CD4-positive, alpha-beta T cell treated with Interleukin-17A for 1 hour (primary cell): ENCODE results near the gene TEAD2.
"Not testable (repeated sequence)": the region's sequence is repeated elsewhere in the genome, so short reads cannot be mapped to it uniquely, and the experiment has no call there.

Experiments
- DNase-seq: peaks from one replicate; pipeline ENCODE4 v3.0.0-alpha.2; 2020

TEAD2 gene

GRCh38 chr19:49383599-49383998 lies 21.4 kb upstream of the TEAD2 start:
- DNase-seq: no peak

DNA sequence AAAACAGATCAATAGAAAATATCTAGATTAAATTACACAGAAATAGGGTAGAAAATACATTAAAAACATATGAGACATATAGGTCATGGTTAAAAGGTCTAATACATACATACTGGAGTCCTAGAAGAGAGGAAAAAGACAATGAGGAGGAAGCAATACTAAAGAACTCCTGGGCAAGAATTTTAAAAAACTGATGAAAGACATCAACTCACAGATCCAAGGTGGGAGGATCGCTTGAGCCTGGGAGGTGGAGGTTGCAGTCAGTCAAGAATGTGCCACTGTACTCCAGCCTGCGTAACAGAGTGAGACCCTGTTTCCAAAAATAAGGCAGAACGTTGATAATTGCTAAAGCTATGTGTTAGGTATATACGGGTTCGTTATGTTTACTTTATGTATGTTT lies 20.4 kb upstream of the TEAD2 start:
- no peak for DNase-seq

- no peak for DNase-seq
Observed at GRCh38 chr19:49380391-49380790, 18.2 kb upstream of the TEAD2 start.

DNA sequence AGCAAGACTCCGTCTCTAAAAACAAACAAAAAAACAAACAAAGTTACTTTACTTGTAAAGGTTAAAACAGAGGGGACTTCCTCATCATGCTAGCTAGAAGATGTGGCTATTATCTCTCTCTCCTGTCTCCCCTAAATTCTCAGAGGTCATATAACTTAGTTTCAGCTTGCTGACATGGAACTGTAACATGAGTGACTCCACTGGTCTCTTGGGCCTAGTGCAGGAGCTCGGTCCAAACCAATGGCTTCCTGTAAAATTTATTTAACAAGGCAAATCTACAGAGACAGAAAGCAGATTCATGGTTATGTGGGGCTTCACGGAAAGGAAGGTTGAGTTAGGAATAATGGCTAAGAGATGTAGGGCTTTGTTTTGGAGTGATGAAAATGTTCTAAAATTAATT lies 16.3 kb upstream of the TEAD2 start:
- DNase-seq: no peak

DNA sequence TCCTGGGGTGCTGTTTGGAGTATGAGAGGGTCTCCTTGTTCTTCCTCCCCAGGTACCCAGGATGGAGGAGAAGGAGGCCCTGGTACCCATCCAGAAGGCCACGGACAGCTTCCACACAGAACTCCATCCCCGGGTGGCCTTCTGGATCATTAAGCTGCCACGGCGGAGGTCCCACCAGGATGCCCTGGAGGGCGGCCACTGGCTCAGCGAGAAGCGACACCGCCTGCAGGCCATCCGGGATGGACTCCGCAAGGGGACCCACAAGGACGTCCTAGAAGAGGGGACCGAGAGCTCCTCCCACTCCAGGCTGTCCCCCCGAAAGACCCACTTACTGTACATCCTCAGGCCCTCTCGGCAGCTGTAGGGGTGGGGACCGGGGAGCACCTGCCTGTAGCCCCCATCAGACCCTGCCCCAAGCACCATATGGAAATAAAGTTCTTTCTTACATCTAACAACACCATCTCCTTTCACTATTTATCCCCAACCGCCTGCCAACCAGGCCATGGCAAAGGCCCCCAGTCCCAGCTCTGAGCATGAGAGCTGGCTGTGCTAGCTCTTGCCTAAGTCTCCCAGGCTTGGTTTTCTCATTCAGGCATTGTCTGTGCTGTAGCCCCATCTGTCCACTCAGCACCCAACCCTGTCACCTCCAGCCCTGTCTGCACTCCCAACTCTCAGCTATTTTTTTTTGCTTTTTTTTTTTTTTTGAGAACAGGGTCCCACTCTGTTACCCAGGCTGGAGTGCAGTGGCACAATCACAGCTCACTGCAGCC lies 12.6 kb upstream of the TEAD2 start:
- DNase-seq: no peak

- DNase-seq: not testable (repeated sequence)
Observed at GRCh38 chr19:49373174-49373573, 11.0 kb upstream of the TEAD2 start.

- no peak for DNase-seq
Observed at GRCh38 chr19:49371184-49371583, 9.0 kb upstream of the TEAD2 start.

DNA sequence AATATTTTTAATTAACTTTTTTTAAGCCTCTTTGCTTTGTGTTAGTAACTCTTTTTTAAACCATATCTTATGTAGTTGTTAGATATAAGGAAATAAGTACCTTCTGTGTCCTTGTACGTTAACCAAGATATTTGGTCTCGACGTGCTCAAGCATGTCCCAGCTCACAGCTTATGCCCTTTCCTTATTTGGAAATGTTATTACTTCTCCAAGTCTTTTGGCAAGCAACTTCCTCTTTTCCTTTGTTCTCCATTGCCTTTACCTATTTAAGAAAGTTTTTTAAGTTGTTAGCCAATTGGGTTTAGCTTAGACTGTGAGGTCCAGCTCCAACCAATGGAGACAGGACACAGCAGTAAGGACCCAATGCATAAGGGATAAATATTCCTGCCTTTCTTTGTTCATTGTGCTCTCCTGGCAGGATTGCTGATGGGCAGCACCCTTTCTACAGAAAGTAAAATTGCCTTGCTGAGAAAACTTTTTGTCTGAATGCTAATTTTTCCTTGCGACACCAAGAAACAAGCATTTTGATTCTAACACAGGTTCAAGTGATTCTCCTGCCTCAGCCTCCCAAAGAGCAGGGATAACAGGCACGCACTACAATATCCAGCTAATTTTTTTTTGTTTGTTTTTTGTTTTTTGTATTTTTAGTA lies 6.6 kb upstream of the TEAD2 start:
- DNase-seq: no peak

- no peak for DNase-seq
Observed at GRCh38 chr19:49366110-49366509, 3.9 kb upstream of the TEAD2 start.

DNA sequence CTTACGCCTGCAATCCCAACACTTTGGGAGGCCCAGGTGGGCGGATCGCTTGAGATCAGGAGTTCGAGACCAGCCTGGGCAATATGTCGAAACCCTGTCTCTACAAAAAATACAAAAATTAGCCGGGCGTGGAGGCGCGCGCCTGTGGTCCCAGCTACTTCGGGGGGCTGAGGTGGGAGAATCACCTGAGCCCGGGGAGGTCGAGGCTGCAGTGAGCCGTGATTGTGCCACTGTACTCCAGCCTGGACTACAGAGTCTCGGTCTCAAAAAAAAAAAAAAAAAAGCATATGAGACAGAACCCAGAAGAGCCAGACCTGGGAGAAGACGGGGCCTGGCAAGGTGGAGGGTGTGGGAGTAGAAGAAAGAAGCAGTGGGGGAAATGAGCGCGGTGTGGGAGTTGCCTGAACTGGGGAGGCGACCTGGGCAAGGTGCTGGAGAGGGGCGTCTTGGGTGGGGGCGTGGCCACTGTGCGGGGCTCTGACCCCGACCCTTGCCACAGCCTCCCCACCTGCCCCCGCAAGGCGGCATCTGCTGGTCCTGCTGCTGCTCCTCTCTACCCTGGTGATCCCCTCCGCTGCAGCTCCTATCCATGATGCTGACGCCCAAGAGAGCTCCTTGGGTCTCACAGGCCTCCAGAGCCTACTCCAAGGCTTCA lies 2.0 kb upstream of the TEAD2 start:
- no peak for DNase-seq

DNA sequence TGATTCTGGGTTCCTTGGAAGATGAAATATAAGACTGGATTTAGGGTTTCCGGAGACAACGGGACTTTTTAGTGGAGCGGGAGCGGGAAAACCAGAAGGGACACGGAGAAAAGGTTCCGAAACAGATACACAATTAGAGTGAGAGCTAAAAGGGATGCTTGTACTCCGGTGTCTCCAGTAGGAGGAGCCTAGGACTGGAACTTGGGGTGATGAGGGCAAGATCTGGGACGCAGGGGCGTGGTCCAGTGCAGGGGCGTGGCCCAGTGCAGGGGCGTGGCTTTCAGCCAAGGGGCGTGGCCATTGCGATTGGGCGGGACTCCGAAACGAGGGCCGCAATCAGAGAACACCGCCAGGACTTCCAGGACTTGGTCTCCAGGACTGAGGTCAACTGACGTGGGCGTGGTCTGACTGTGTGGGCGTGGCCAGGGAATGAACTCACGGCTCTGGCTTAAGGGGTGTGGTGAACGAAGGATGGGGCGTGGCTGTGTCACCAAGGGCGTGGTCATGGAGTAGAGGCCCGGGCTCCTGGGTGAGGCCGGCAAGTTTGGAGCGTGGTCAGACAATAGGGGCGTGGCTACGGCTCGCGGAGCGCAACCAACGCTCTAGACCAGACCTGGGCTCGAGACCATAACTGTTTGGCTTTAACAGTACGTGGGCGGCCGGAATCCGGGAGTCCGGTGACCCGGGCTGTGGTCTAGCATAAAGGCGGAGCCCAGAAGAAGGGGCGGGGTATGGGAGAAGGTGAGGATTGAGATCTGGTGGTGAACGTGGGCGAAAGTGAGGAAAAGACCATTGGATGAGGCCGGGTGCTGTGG lies 1.3 kb upstream of the TEAD2 start, which contains the start of gene DKKL1:
TSS of gene DKKL1 (plus strand) at position 610 of the 815 bp plus-strand sequence. CDS start at position 732, 122 bp downstream.
- peak; percentile 75 for DNase-seq

DNA sequence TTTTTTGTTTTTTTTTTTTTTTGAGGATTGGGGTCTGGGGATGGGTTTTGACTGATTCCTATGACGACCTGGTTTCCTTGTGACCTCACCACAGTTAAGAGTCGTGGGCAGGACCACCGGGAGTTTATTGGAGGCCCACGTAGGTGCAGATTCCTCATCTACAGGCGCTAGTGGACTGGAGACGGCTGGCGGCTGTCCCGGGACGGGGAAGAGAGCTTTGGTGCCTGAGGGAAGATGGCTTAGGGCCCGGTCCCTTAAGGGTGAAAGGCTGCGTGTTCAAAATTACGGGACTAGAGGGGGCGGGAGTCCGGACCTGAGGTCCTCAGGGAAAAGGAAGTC lies 682 bp upstream of the TEAD2 start:
- no peak for DNase-seq

- DNase-seq: no peak
Observed at GRCh38 chr19:49361438-49362047, 673 bp downstream of the TEAD2 start.

GRCh38 chr19:49359851-49360820 lies 2.1 kb downstream of the TEAD2 start:
- DNase-seq: no peak

GRCh38 chr19:49357186-49357585 lies 5.0 kb downstream of the TEAD2 start:
- no peak for DNase-seq

DNA sequence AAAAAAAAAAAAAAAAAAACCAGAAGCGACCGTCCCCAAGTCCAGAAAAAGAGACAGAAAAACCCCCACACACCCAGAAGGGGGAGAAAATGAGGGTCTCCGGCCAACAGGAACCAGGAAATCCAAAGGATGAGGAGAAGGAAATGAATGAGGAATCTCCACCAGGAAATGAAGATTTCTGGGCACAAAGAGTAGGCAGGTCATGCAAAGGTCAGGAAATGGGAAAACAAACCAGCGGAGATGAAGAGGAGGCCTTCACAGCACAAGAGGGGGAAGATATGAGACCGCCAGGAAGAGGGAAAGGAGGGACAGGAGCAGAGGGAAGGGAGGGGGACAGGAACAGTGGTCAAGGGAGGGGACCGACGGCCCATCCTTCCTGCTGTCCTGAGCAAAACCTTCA lies 5.8 kb downstream of the TEAD2 start:
- no peak for DNase-seq

- DNase-seq: no peak
Observed at GRCh38 chr19:49355909-49356353, 6.3 kb downstream of the TEAD2 start.

DNA sequence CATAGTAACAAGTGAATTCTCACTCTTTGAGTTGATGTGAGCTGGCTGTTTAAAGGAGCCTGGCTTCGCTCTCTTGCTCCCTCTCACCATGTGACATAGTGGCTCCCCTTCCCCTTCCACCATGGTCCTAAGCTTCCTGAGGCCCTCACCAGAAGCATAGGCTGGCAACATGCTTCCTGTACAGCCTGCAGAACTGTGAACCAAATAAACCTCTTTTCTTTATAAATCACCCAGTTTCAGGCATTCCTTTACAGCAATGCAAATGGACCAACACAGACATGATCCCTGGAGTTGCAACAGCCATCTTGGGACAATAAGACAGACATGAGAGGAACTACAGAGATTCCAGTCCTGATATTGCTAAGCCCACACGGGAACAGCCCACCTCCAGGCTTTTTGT lies 12.6 kb downstream of the TEAD2 start:
- DNase-seq: no peak

- no peak for DNase-seq
Observed at GRCh38 chr19:49348305-49349189, 13.7 kb downstream of the TEAD2 start.

GRCh38 chr19:49347835-49348234 lies 14.4 kb downstream of the TEAD2 start:
- DNase-seq: peak; percentile 40
